DND-41 (cell line): ENCODE data around the gene PCSK9.

Experiments used
- CTCF ChIP-seq: IDR thresholded peaks from 2 replicates; pipeline ENCODE4 v1.5.1; 2012; ENCODE audit warnings: borderline replicate concordance, low read length, moderate library complexity, mild to moderate bottlenecking; ENCODE audit not compliant: poor library complexity, severe bottlenecking; ENCODE audit errors: extremely low read depth
- EZH2 ChIP-seq: IDR thresholded peaks from 3 replicates; pipeline ENCODE4 v1.6.1; 2012; ENCODE audit warnings: borderline replicate concordance, low read depth, mild to moderate bottlenecking, moderate library complexity, low read length, inconsistent platforms; ENCODE audit not compliant: severe bottlenecking

GRCh38 chr1:54998100-54998499 is 41.2 kb upstream of the PCSK9 start:
- TF ChIP-seq CTCF (no peak), EZH2 (no peak)
